IPS-20b (cell line): Measurements from ENCODE around the gene YBX1.
"Not testable (repeated sequence)": the region's sequence is repeated elsewhere in the genome, so short reads cannot be mapped to it uniquely, and the experiment has no call there.

ENCODE experiments used
- H3K27ac ChIP-seq: one replicate; pipeline ENCODE4 v1.5.1; 2013; ENCODE audit warnings: low read length
- H3K27me3 ChIP-seq: 2 replicates; pipeline ENCODE4 v1.6.1; 2013; ENCODE audit warnings: mild to moderate bottlenecking, low read length, inconsistent platforms; ENCODE audit not compliant: insufficient read depth
- H3K36me3 ChIP-seq: 2 replicates; pipeline ENCODE4 v1.6.1; 2013; ENCODE audit warnings: low read depth, mild to moderate bottlenecking, inconsistent platforms, low read length, moderate library complexity; ENCODE audit not compliant: insufficient read depth
- H3K4me1 ChIP-seq: 2 replicates; pipeline ENCODE4 v1.6.1; 2013; ENCODE audit warnings: mild to moderate bottlenecking, control low read depth, inconsistent platforms, low read length, moderate library complexity; ENCODE audit not compliant: insufficient read depth
- H3K4me3 ChIP-seq: 2 replicates; pipeline ENCODE4 v1.5.1; 2013; ENCODE audit warnings: mild to moderate bottlenecking, low read length, inconsistent platforms
- H3K9ac ChIP-seq: 2 replicates; pipeline ENCODE4 v1.6.1; 2013; ENCODE audit warnings: low read depth, mild to moderate bottlenecking, inconsistent platforms, low read length, moderate library complexity
- H3K9me3 ChIP-seq: 2 replicates; pipeline ENCODE4 v1.6.1; 2013; ENCODE audit warnings: mild to moderate bottlenecking, low read depth, low read length, inconsistent platforms; ENCODE audit not compliant: insufficient read depth

The YBX1 gene

GRCh38 chr1:42723511-42723910 is 41.3 kb downstream of the YBX1 start:
- H3K27me3 ChIP-seq, result no peaks in the 10 kb centered on the region
- H3K4me1 ChIP-seq, result no peaks in the 10 kb centered on the region
- H3K36me3 ChIP-seq, result no peaks in the 10 kb centered on the region
- H3K4me3 ChIP-seq, result no peak overlapping the region
- H3K9me3 ChIP-seq, result no peaks in the 10 kb centered on the region
- H3K9ac ChIP-seq, result no peak overlapping the region
- H3K27ac ChIP-seq, result no peak overlapping the region

- H3K36me3 ChIP-seq, H3K27me3 ChIP-seq, H3K27ac ChIP-seq, H3K4me1 ChIP-seq, H3K9me3 ChIP-seq, H3K9ac ChIP-seq, H3K4me3 ChIP-seq: not testable (repeated sequence)
Measured at GRCh38 chr1:42725820-42726219, 43.6 kb downstream of the YBX1 start.

- H3K4me3 ChIP-seq, result no peak overlapping the region
- no peak overlapping the region for H3K9ac ChIP-seq
- no peaks in the 10 kb centered on the region for H3K27me3 ChIP-seq
- no peaks in the 10 kb centered on the region for H3K4me1 ChIP-seq
- H3K9me3 ChIP-seq, result no peaks in the 10 kb centered on the region
- no peaks in the 10 kb centered on the region for H3K36me3 ChIP-seq
- no peak overlapping the region for H3K27ac ChIP-seq
Measured at GRCh38 chr1:42730002-42730401, 47.8 kb downstream of the YBX1 start.

- H3K9me3 ChIP-seq, result no peaks in the 10 kb centered on the region
- H3K27ac ChIP-seq, result no peak overlapping the region
- H3K36me3 ChIP-seq, result no peaks in the 10 kb centered on the region
- no peaks in the 10 kb centered on the region for H3K4me1 ChIP-seq
- no peak overlapping the region for H3K4me3 ChIP-seq
- H3K27me3 ChIP-seq, result no peaks in the 10 kb centered on the region
- H3K9ac ChIP-seq, result no peak overlapping the region
Measured at GRCh38 chr1:42730988-42731387, 48.8 kb downstream of the YBX1 start.

- Histone ChIP-seq H3K27ac (no peak overlapping the region), H3K27me3 (no peaks in the 10 kb centered on the region), H3K36me3 (no peaks in the 10 kb centered on the region), H3K9me3 (no peaks in the 10 kb centered on the region), H3K4me3 (no peak overlapping the region), H3K9ac (no peak overlapping the region), H3K4me1 (no peaks in the 10 kb centered on the region)
Measured at GRCh38 chr1:42731585-42731984, 49.4 kb downstream of the YBX1 start.

GRCh38 chr1:42732126-42732680 is 50.0 kb downstream of the YBX1 start:
- Histone ChIP-seq H3K4me1 (no peaks in the 10 kb centered on the region), H3K27ac (no peak overlapping the region), H3K9ac (no peak overlapping the region), H3K9me3 (no peaks in the 10 kb centered on the region), H3K36me3 (no peaks in the 10 kb centered on the region), H3K27me3 (no peaks in the 10 kb centered on the region), H3K4me3 (no peak overlapping the region)

GRCh38 chr1:42733415-42734200 is 51.4 kb downstream of the YBX1 start:
- Histone ChIP-seq H3K9ac (no peak overlapping the region), H3K9me3 (no peaks in the 10 kb centered on the region), H3K4me1 (no peaks in the 10 kb centered on the region), H3K27ac (no peak overlapping the region), H3K36me3 (no peaks in the 10 kb centered on the region), H3K4me3 (no peak overlapping the region), H3K27me3 (no peaks in the 10 kb centered on the region)

GRCh38 chr1:42734201-42735035 is 52.2 kb downstream of the YBX1 start:
- Histone ChIP-seq H3K9ac (no peak overlapping the region), H3K36me3 (no peaks in the 10 kb centered on the region), H3K27me3 (no peaks in the 10 kb centered on the region), H3K27ac (no peak overlapping the region), H3K4me1 (peaks cover 1% of the 10 kb centered on the region; the same call in 1 of the 2 replicates), H3K9me3 (no peaks in the 10 kb centered on the region), H3K4me3 (no peak overlapping the region)

GRCh38 chr1:42735056-42735455 is 52.8 kb downstream of the YBX1 start:
- peaks cover 7% of the 10 kb centered on the region; the same call in 1 of the 2 replicates for H3K4me1 ChIP-seq
- H3K27ac ChIP-seq, result no peak overlapping the region
- no peak overlapping the region for H3K9ac ChIP-seq
- H3K27me3 ChIP-seq, result no peaks in the 10 kb centered on the region
- no peak overlapping the region for H3K4me3 ChIP-seq
- H3K36me3 ChIP-seq, result no peaks in the 10 kb centered on the region
- no peaks in the 10 kb centered on the region for H3K9me3 ChIP-seq

GRCh38 chr1:42735477-42736105 is 53.4 kb downstream of the YBX1 start:
- no peak overlapping the region for H3K27ac ChIP-seq
- no peak overlapping the region for H3K4me3 ChIP-seq
- no peak overlapping the region for H3K9ac ChIP-seq
- H3K27me3 ChIP-seq, result no peaks in the 10 kb centered on the region
- H3K4me1 ChIP-seq, result peaks cover 10% of the 10 kb centered on the region; the same call in 1 of the 2 replicates
- no peaks in the 10 kb centered on the region for H3K9me3 ChIP-seq
- no peaks in the 10 kb centered on the region for H3K36me3 ChIP-seq

GRCh38 chr1:42736152-42736551 is 53.9 kb downstream of the YBX1 start:
- Histone ChIP-seq H3K36me3 (no peaks in the 10 kb centered on the region), H3K9ac (no peak overlapping the region), H3K27me3 (no peaks in the 10 kb centered on the region), H3K9me3 (no peaks in the 10 kb centered on the region), H3K27ac (no peak overlapping the region), H3K4me3 (no peak overlapping the region), H3K4me1 (peaks cover 14% of the 10 kb centered on the region; the same call in 1 of the 2 replicates)
